ENCODE measurements around the gene SLC25A19.
"Not testable (repeated sequence)": the region's sequence is repeated elsewhere in the genome, so short reads cannot be mapped to it uniquely, and the experiment has no call there.

Gene SLC25A19

GRCh38 chr17:75285123-75285522, 4.1 kb downstream of the SLC25A19 start:
- no peak for DNase-seq (ENCODE audit: low read depth)
- no peak for TF ChIP-seq POLR2A (IDR thresholded peaks at IDR 0.05; ENCODE audit: extremely low read depth, insufficient read length)
- TF ChIP-seq MAX (IDR thresholded peaks at IDR 0.05; ENCODE audit: low read depth, low read length), result no peak
- TF ChIP-seq CTCF (IDR thresholded peaks at IDR 0.05; ENCODE audit: low read depth, low read length), result no peak
- TF ChIP-seq MYC (IDR thresholded peaks at IDR 0.05; ENCODE audit: low read depth, low read length), result no peak

GRCh38 chr17:75280189-75280588, 9.0 kb downstream of the SLC25A19 start:
- H3K4me3 ChIP-seq (ENCODE audit: low read depth, low read length), result not testable (repeated sequence)

More at GRCh38 chr17:75285123-75285522, 4.1 kb downstream of the SLC25A19 start:
- no peak overlapping the region for H3K4me3 ChIP-seq (ENCODE audit: low read depth, low read length)

GRCh38 chr17:75277664-75278071, 11.6 kb downstream of the SLC25A19 start:
- H3K4me3 ChIP-seq (ENCODE audit: low read depth, low read length), result no peak overlapping the region
- DNase-seq (ENCODE audit: low read depth), result no peak
- TF ChIP-seq CTCF (IDR thresholded peaks at IDR 0.05; ENCODE audit: low read depth, low read length), result no peak

More at GRCh38 chr17:75280189-75280588, 9.0 kb downstream of the SLC25A19 start:
- DNase-seq (ENCODE audit: low read depth), result not testable (repeated sequence)

GRCh38 chr17:75273977-75274708, 15.1 kb downstream of the SLC25A19 start:
- no peak for TF ChIP-seq POLR2A (IDR thresholded peaks at IDR 0.05; ENCODE audit: extremely low read depth, insufficient read length)
- no peak for TF ChIP-seq MAX (IDR thresholded peaks at IDR 0.05; ENCODE audit: low read depth, low read length)
- no peak for TF ChIP-seq MYC (IDR thresholded peaks at IDR 0.05; ENCODE audit: low read depth, low read length)
- no peak for TF ChIP-seq CTCF (IDR thresholded peaks at IDR 0.05; ENCODE audit: low read depth, low read length)
- no peak overlapping the region for H3K4me3 ChIP-seq (ENCODE audit: low read depth, low read length)
- DNase-seq (ENCODE audit: low read depth), result peak; percentile 35

- H3K4me3 ChIP-seq (ENCODE audit: low read depth, low read length), result no peak overlapping the region
- TF ChIP-seq MAX (IDR thresholded peaks at IDR 0.05; ENCODE audit: low read depth, low read length) (no peak), CTCF (IDR thresholded peaks at IDR 0.05; ENCODE audit: low read depth, low read length) (no peak), MYC (IDR thresholded peaks at IDR 0.05; ENCODE audit: low read depth, low read length) (no peak), POLR2A (IDR thresholded peaks at IDR 0.05; ENCODE audit: extremely low read depth, insufficient read length) (no peak)
- no peak for DNase-seq (ENCODE audit: low read depth)
Observed at GRCh38 chr17:75272848-75273184, 16.4 kb downstream of the SLC25A19 start.

GRCh38 chr17:75271955-75272847, 17.0 kb downstream of the SLC25A19 start:
- peak; percentile 17 for TF ChIP-seq CTCF (IDR thresholded peaks at IDR 0.05; ENCODE audit: low read depth, low read length)
- no peak for TF ChIP-seq MAX (IDR thresholded peaks at IDR 0.05; ENCODE audit: low read depth, low read length)
- DNase-seq (ENCODE audit: low read depth), result peak; percentile 56
- H3K4me3 ChIP-seq (ENCODE audit: low read depth, low read length), result peak overlapping the region; percentile 66
